CD14-positive monocyte (primary cell): ENCODE measurements around the gene MCU. TPM values are rescaled to one million over a fixed set of nuclear protein-coding genes. Genes with fewer than 3 reads are reported as not detected.

ENCODE experiments used
- DNase-seq, 3 donors: peaks; one replicate each; pipeline ENCODE4 v3.0.0-alpha.2; 2011 to 2022
- H2AFZ ChIP-seq: 2 replicates; pipeline ENCODE4 v1.6.0; 2012; ENCODE audit warnings: mild to moderate bottlenecking, low read depth, low read length, inconsistent platforms; ENCODE audit not compliant: insufficient read depth, poor library complexity, severe bottlenecking
- H3K27ac ChIP-seq, 2 donors: 1 replicate in 1 of 2; 2 replicates in 1 of 2; pipeline ENCODE4 v1.5.1; 2012 to 2013; ENCODE audit warnings: low read length in 2 of 2, control low read depth in 1 of 2, inconsistent platforms in 1 of 2, low read depth in 1 of 2, mild to moderate bottlenecking in 1 of 2
- H3K27me3 ChIP-seq, 2 donors: one replicate each; pipeline versions ENCODE4 v1.6.0 to v1.6.1; 2011 to 2013; ENCODE audit warnings: low read length in 2 of 2; ENCODE audit not compliant: control insufficient read depth in 2 of 2, insufficient read depth in 2 of 2
- H3K36me3 ChIP-seq, 2 donors: replicated peaks in 1 of 2; 1 replicate in 1 of 2; 2 replicates in 1 of 2; pipeline versions ENCODE4 v1.5.1 to v1.6.1; 2012 to 2013; ENCODE audit warnings: low read length in 2 of 2, control low read depth in 1 of 2, inconsistent platforms in 1 of 2, mild to moderate bottlenecking in 1 of 2; ENCODE audit not compliant: insufficient read depth in 2 of 2, control insufficient read depth in 1 of 2
- H3K4me1 ChIP-seq, 2 donors: 1 replicate in 1 of 2; 2 replicates in 1 of 2; pipeline versions ENCODE4 v1.5.1 to v1.6.1; 2012 to 2013; ENCODE audit warnings: low read length in 2 of 2, control low read depth in 1 of 2, inconsistent platforms in 1 of 2, mild to moderate bottlenecking in 1 of 2, moderate library complexity in 1 of 2; ENCODE audit not compliant: insufficient read depth in 2 of 2, control insufficient read depth in 1 of 2
- H3K4me2 ChIP-seq: replicated peaks from 2 replicates; pipeline ENCODE3; 2012; ENCODE audit warnings: low read length, moderate library complexity, mild to moderate bottlenecking; ENCODE audit not compliant: poor library complexity, severe bottlenecking; ENCODE audit errors: extremely low read depth
- H3K4me3 ChIP-seq, 3 experiments: fragments of 200-600 bp in 1 of 3; sonication (generic) in 1 of 3; replicated peaks in 1 of 3; 1 replicate in 2 of 3; 2 replicates in 1 of 3; pipeline ENCODE4 v1.5.1; 2011 to 2013; ENCODE audit warnings: low read length in 3 of 3, mild to moderate bottlenecking in 3 of 3, control low read depth in 2 of 3, low read depth in 2 of 3, inconsistent platforms in 1 of 3, moderate library complexity in 1 of 3
- H3K79me2 ChIP-seq: 2 replicates; pipeline ENCODE4 v1.6.0; 2012; ENCODE audit warnings: mild to moderate bottlenecking, control low read depth, inconsistent platforms, low read length, moderate library complexity; ENCODE audit not compliant: insufficient read depth
- H3K9ac ChIP-seq: 2 replicates; pipeline ENCODE4 v1.6.0; 2017; ENCODE audit warnings: low read length, mild to moderate bottlenecking; ENCODE audit not compliant: insufficient read depth, poor library complexity, severe bottlenecking
- H3K9me3 ChIP-seq, 2 donors: replicated peaks in 1 of 2; 1 replicate in 1 of 2; 2 replicates in 1 of 2; pipeline versions ENCODE4 v1.5.1 to v1.6.1; 2012 to 2013; ENCODE audit warnings: low read length in 2 of 2, control low read depth in 1 of 2; ENCODE audit not compliant: control insufficient read depth in 1 of 2, insufficient read depth in 1 of 2
- H4K20me1 ChIP-seq: 2 replicates; pipeline ENCODE4 v1.6.0; 2012; ENCODE audit warnings: mild to moderate bottlenecking, low read length, control low read depth, moderate library complexity; ENCODE audit not compliant: insufficient read depth
- H3K27ac Mint-ChIP-seq, 7 donors: one replicate each; pipeline ENCODE4 v1.8.0; 2020; ENCODE audit warnings: mild to moderate bottlenecking in 7 of 7, mixed read lengths in 7 of 7, moderate library complexity in 6 of 7, inconsistent platforms in 2 of 7
- H3K27me3 Mint-ChIP-seq, 3 donors: one replicate each; pipeline ENCODE4 v1.8.0; 2021 to 2022; ENCODE audit warnings: low read depth in 3 of 3, mild to moderate bottlenecking in 3 of 3, mixed read lengths in 3 of 3, moderate library complexity in 3 of 3, inconsistent platforms in 1 of 3
- H3K36me3 Mint-ChIP-seq, 2 donors: one replicate each; pipeline ENCODE4 v1.8.0; 2020; ENCODE audit warnings: mixed read lengths in 2 of 2, inconsistent platforms in 1 of 2, mild to moderate bottlenecking in 1 of 2
- H3K4me1 Mint-ChIP-seq: one replicate; pipeline ENCODE4 v1.8.0; 2020; ENCODE audit warnings: mild to moderate bottlenecking, mixed read lengths
- H3K4me3 Mint-ChIP-seq, 2 donors: one replicate each; pipeline ENCODE4 v1.8.0; 2020; ENCODE audit warnings: mild to moderate bottlenecking in 2 of 2, mixed read lengths in 2 of 2, moderate library complexity in 1 of 2
- H3K9me3 Mint-ChIP-seq, 7 donors: one replicate each; pipeline ENCODE4 v1.8.0; 2020 to 2022; ENCODE audit warnings: mixed read lengths in 7 of 7, mild to moderate bottlenecking in 6 of 7, moderate library complexity in 6 of 7, inconsistent platforms in 2 of 7
- CTCF ChIP-seq: fragments of 200-600 bp; IDR thresholded peaks from one replicate; pipeline ENCODE4 v1.8.0; 2022; ENCODE audit warnings: antibody characterized with exemption, mild to moderate bottlenecking
- WGBS: methylation state at CpG from one replicate; pipeline ENCODE4 v1.1.5; 2013; ENCODE audit warnings: missing lambda C conversion rate; ENCODE audit not compliant: insufficient coverage; 5-methylcytosine and 5-hydroxymethylcytosine counted together
- intact Hi-C, 2 donors: fragments of 100-400 bp; cut with micrococcal nuclease; formaldehyde crosslinking; loops; one replicate each; pipeline versions ENCODE4 v1.15.0 to v1.15.1; 2023
- polyA plus RNA-seq, 3 donors: library from polyadenylated mRNA; depleted of rRNA in 1 of 3; unstranded in 2 of 3; stranded (reverse) in 1 of 3; fragments of 300-500 nt in 2 of 3; fragments of >200 nt in 1 of 3; fragmentation: Illumina TruSeq in 2 of 3; gene quantifications; 1 replicate in 2 of 3; 2 replicates in 1 of 3; pipeline ENCODE4 v1.2.3, GENCODE V29; 2012 to 2021

MCU gene
- polyA plus RNA-seq, 3 donors, result 11.7 to 23.1 (median 16.5) TPM

- no peaks in the 10 kb centered on the region for H3K27me3 Mint-ChIP-seq
- no peak overlapping the region for H3K27ac Mint-ChIP-seq
- peaks cover 12 to 15% of the 10 kb centered on the region in 2 donors for H3K36me3 Mint-ChIP-seq
- Histone ChIP-seq H3K9ac (no peak overlapping the region), H3K4me3 (no peak overlapping the region), H3K36me3 (peaks cover 11 to 18% of the 10 kb centered on the region in 2 donors), H3K27me3 (no peaks in the 10 kb centered on the region), H4K20me1 (peaks cover 21% of the 10 kb centered on the region), H3K4me1 (no peaks in the 10 kb centered on the region), H3K4me2 (no peak overlapping the region), H3K79me2 (no peaks in the 10 kb centered on the region), H3K9me3 (no peaks in the 10 kb centered on the region), H2AFZ (no peak overlapping the region), H3K27ac (no peak overlapping the region)
- H3K4me3 Mint-ChIP-seq, result no peak overlapping the region
- WGBS, result 100% methylated on average over 1 of the region's 8 CpGs
- TF ChIP-seq CTCF, result no peak
- DNase-seq, result no peak
- H3K4me1 Mint-ChIP-seq, result peaks cover 3% of the 10 kb centered on the region
- intact Hi-C loops, result loop anchor here in 1 of 2 donors (5.0 kb wide), 1 partner anchor 465 kb away; no protein-coding TSS in a partner anchor
- no peaks in the 10 kb centered on the region for H3K9me3 Mint-ChIP-seq
Measured at GRCh38 chr10:72831696-72832409, 139.9 kb downstream of the MCU start.

GRCh38 chr10:72832701-72833100 is 140.8 kb downstream of the MCU start:
- no peak overlapping the region for H3K9ac ChIP-seq
- no peak overlapping the region for H3K27ac ChIP-seq
- no peak overlapping the region for H3K4me2 ChIP-seq
- no peaks in the 10 kb centered on the region for H3K4me1 ChIP-seq
- Mint-ChIP-seq H3K27me3 (no peaks in the 10 kb centered on the region), H3K9me3 (no peaks in the 10 kb centered on the region), H3K4me3 (no peak overlapping the region), H3K36me3 (peaks cover 12 to 15% of the 10 kb centered on the region in 2 donors), H3K4me1 (peaks cover 3% of the 10 kb centered on the region), H3K27ac (peak overlapping the region in 1 of 7 donors; percentile 40)
- no peak for DNase-seq
- no peaks in the 10 kb centered on the region for H3K9me3 ChIP-seq
- TF ChIP-seq CTCF, result no peak
- H3K4me3 ChIP-seq, result no peak overlapping the region
- no peak overlapping the region for H2AFZ ChIP-seq
- peaks cover 11 to 18% of the 10 kb centered on the region in 2 donors for H3K36me3 ChIP-seq
- H3K27me3 ChIP-seq, result no peaks in the 10 kb centered on the region
- intact Hi-C loops, result loop anchor here in 1 of 2 donors (5.0 kb wide), 1 partner anchor 465 kb away; no protein-coding TSS in a partner anchor
- H4K20me1 ChIP-seq, result peaks cover 21% of the 10 kb centered on the region
- no peaks in the 10 kb centered on the region for H3K79me2 ChIP-seq
